Left ventricle myocardium inferior (tissue), 1 donor: ENCODE data around the gene PTPRCAP. TPM values are rescaled to one million over a fixed set of nuclear protein-coding genes. Genes with fewer than 3 reads are reported as not detected.
"Not testable (repeated sequence)": the region's sequence is repeated elsewhere in the genome, so short reads cannot be mapped to it uniquely, and the experiment has no call there.

Experiments used
- DNase-seq: peaks from one replicate; pipeline ENCODE4 v3.0.0-alpha.2; 2020
- H3K27ac ChIP-seq: fragments of 200-600 bp; replicated peaks from 2 replicates; pipeline ENCODE4 v1.8.0; 2021
- H3K27me3 ChIP-seq: fragments of 200-600 bp; 2 replicates; pipeline ENCODE4 v1.8.0; 2021; ENCODE audit warnings: low read depth
- H3K36me3 ChIP-seq: fragments of 200-600 bp; 2 replicates; pipeline ENCODE4 v1.8.0; 2021
- H3K4me1 ChIP-seq: fragments of 200-600 bp; 2 replicates; pipeline ENCODE4 v1.8.0; 2021
- H3K4me3 ChIP-seq: fragments of 200-600 bp; 2 replicates; pipeline ENCODE4 v1.8.0; 2021; ENCODE audit warnings: mild to moderate bottlenecking, moderate library complexity
- H3K9me3 ChIP-seq: fragments of 200-600 bp; replicated peaks from 2 replicates; pipeline ENCODE4 v1.8.0; 2021
- CTCF ChIP-seq: fragments of 200-600 bp; IDR thresholded peaks from 2 replicates; pipeline ENCODE4 v1.8.0; 2021; ENCODE audit warnings: antibody characterized with exemption, mild to moderate bottlenecking, borderline replicate concordance
- intact Hi-C: fragments of 100-400 bp; cut with micrococcal nuclease; formaldehyde crosslinking; loops from one replicate; pipeline ENCODE4 v1.11.0; 2022
- total RNA-seq: library from RNA; stranded (reverse); fragmentation: NEBNext Ultra II Directional; extraction: Animal tissue kit (Norgen Biotek cat#: 25700); gene quantifications from one replicate; pipeline ENCODE4 v1.2.1, GENCODE V29; 2021
- donor health status: DM: no; HTN: yes; CAD: no; lungs with severe emphysema.

Gene PTPRCAP
- total RNA-seq, 1 donor from 2014 or later = 0.60 TPM

GRCh38 chr11:67406969-67407687 is 30.4 kb downstream of the PTPRCAP start:
- intact Hi-C loops = no loop called here
- TF ChIP-seq CTCF = no peak
- no peak overlapping the region for H3K4me3 ChIP-seq
- no peaks in the 10 kb centered on the region for H3K36me3 ChIP-seq
- H3K27me3 ChIP-seq = peaks cover 47% of the 10 kb centered on the region
- no peak overlapping the region for H3K27ac ChIP-seq
- no peaks in the 10 kb centered on the region for H3K9me3 ChIP-seq
- H3K4me1 ChIP-seq = peaks cover 22% of the 10 kb centered on the region
- DNase-seq = no peak

- H3K27me3 ChIP-seq = peaks cover 41% of the 10 kb centered on the region
Measured at GRCh38 chr11:67406420-67406968, 31.0 kb downstream of the PTPRCAP start.

GRCh38 chr11:67405688-67406339 is 31.7 kb downstream of the PTPRCAP start:
- intact Hi-C loops = no loop called here
- Histone ChIP-seq H3K27ac (no peak overlapping the region), H3K9me3 (no peaks in the 10 kb centered on the region), H3K4me1 (peaks cover 32% of the 10 kb centered on the region), H3K27me3 (peaks cover 34% of the 10 kb centered on the region), H3K36me3 (no peaks in the 10 kb centered on the region), H3K4me3 (no peak overlapping the region)
- no peak for TF ChIP-seq CTCF
- no peak for DNase-seq

More at GRCh38 chr11:67406420-67406968, 31.0 kb downstream of the PTPRCAP start:
- TF ChIP-seq CTCF = no peak
- no peak for DNase-seq
- intact Hi-C loops = no loop called here
- no peak overlapping the region for H3K4me3 ChIP-seq
- no peaks in the 10 kb centered on the region for H3K36me3 ChIP-seq
- H3K9me3 ChIP-seq = no peaks in the 10 kb centered on the region
- peaks cover 25% of the 10 kb centered on the region for H3K4me1 ChIP-seq
- no peak overlapping the region for H3K27ac ChIP-seq

DNA sequence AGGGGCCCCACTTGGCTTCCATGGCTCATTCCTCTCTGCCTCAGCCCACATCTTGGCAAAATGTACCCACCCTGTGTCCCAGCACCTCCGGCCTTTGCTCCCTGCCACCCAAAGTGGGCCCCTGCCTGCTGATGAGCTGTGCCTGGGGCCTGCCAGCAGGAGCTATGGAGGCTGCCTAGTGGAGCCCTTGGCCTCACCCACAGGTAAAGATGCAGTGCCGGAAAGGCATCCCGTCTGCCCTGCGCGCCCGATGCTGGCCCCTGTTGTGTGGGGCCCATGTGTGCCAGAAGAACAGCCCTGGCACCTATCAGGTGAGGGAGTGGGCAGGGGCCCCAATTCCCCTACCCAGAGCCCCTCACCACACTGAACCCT is 32.3 kb downstream of the PTPRCAP start:
- H3K4me3 ChIP-seq = no peak overlapping the region
- peaks cover 38% of the 10 kb centered on the region for H3K4me1 ChIP-seq
- intact Hi-C loops = no loop called here
- H3K9me3 ChIP-seq = no peaks in the 10 kb centered on the region
- no peak overlapping the region for H3K27ac ChIP-seq
- no peak for DNase-seq
- no peak for TF ChIP-seq CTCF
- peaks cover 4% of the 10 kb centered on the region for H3K36me3 ChIP-seq
- peaks cover 28% of the 10 kb centered on the region for H3K27me3 ChIP-seq

DNA sequence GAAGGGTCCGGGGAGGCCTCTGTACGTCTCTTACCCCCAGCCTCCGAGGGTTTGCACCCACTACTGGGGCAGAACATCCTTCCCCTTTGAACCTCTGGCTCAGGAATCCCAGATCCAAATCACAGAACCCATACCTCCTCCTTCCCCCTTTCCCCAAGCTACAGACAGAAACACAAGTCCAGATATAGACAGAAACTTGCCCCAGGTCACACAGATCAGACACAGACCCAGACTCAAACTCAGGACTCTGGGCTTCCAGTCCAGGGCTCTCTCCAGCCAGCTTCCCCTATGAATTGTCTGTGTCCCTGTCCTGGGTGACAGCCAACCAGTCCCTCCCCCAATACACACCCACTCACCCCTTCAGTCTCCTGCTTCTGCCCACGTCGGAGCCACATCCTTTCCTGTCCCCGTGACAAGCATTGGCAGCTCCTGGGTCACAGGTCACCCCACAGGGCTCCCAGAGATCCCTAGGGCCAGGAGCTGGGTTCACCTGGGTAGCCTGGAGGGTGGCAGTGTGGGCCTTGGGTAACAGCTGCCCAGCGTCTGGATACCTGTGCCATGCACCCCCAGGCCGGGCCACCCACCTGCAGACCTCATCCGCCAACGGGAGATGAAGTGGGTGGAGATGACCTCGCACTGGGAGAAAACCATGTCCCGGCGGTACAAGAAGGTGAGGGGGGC is 32.8 kb downstream of the PTPRCAP start:
- Histone ChIP-seq H3K27me3 (peaks cover 22% of the 10 kb centered on the region), H3K36me3 (peaks cover 7% of the 10 kb centered on the region), H3K27ac (no peak overlapping the region), H3K4me3 (peak overlapping the region; percentile 11), H3K4me1 (peaks cover 43% of the 10 kb centered on the region), H3K9me3 (no peaks in the 10 kb centered on the region)
- intact Hi-C loops = no loop called here
- no peak for TF ChIP-seq CTCF
- no peak for DNase-seq

DNA sequence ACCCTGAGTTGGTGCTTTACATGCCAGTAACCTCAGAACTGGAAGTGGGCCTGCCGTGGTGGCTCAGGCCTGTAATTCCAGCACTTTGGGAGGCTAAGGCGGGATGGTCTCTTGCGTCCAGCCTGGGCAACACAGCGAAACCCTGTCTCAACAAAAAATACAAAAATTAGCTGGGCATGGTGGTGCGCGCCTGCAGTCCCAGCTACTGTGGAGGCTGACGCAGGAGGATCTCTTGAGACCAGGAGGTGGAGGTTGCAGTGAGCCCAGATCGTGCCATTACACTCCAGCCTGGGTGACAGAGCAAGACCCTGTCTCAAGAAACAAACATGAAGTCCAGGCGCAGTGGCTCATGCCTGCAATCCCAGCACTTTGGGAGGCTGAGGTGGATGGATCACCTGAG is 34.4 kb downstream of the PTPRCAP start:
- intact Hi-C loops, H3K9me3 ChIP-seq, H3K4me3 ChIP-seq, DNase-seq: not testable (repeated sequence)
- Histone ChIP-seq H3K27ac (peak overlapping the region; percentile 21), H3K4me1 (peaks cover 59% of the 10 kb centered on the region), H3K27me3 (peaks cover 10% of the 10 kb centered on the region), H3K36me3 (peaks cover 22% of the 10 kb centered on the region)

DNA sequence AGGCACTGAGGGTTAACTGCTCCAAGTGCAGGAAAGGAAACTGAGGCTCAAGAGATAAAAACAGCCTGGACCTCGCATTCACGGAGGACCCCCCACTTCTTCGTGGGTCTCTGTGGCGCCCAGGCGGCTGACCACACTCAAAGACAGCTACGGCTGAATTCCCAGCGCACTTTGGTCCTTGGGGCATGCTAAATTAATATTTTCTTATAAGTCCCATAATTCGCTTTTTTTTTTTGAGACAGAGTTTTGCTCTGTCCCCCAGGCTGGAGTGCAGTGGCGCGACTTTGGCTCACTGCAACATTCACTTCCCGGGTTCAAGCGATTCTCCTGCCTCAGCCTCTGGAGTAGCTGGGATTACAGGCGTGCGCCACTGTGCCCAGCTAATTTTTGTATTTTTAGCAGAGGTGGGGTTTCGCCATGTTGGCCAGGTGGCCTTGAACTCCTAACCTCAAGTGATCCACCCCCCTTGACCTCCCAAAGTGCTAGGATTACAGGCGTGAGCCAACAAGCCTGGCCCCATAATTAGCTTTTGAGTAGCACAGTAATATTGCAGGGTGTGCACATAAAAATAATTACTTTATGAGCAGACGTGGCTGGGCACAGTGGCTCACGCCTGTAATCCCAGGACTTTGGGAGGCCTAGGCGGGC is 35.2 kb downstream of the PTPRCAP start:
- H3K9me3 ChIP-seq, DNase-seq, intact Hi-C loops, H3K27me3 ChIP-seq: not testable (repeated sequence)
- Histone ChIP-seq H3K27ac (peak overlapping the region; percentile 99), H3K36me3 (peaks cover 30% of the 10 kb centered on the region), H3K4me1 (peaks cover 66% of the 10 kb centered on the region), H3K4me3 (peak overlapping the region; percentile 99)
